B cell (primary cell): ENCODE results near the gene ATF3. TPM values are rescaled to one million over a fixed set of nuclear protein-coding genes. Genes with fewer than 3 reads are reported as not detected.

Experiments
- ATAC-seq: fragments of 200-7000 bp; cut with Tn5 transposase; one replicate; pipeline ENCODE4 v1.10.0; 2021; ENCODE audit warnings: low read depth, mild to moderate bottlenecking, moderate number of reproducible peaks, moderate library complexity
- CTCF ChIA-PET: fragments of 350-600 bp; sonication (Branson Sonifier 250); formaldehyde crosslinking; loops from one replicate; lab custom pipeline; 2021; ENCODE audit warnings: antibody characterized with exemption, inconsistent platforms; lab: Charles Lee
- POLR2A ChIA-PET: fragments of 350-600 bp; sonication (Branson Sonifier 250); formaldehyde crosslinking; loops from one replicate; lab custom pipeline; 2021; ENCODE audit warnings: antibody characterized with exemption; lab: Charles Lee
- DNase-seq: peaks from one replicate; pipeline ENCODE4 v3.0.0; 2013
- H2AFZ ChIP-seq: 2 replicates; pipeline ENCODE4 v1.6.1; 2012; ENCODE audit warnings: mild to moderate bottlenecking, low read depth, low read length; ENCODE audit not compliant: insufficient read depth, poor library complexity, severe bottlenecking
- H3K27ac ChIP-seq, 2 donors: 1 replicate in 1 of 2; 2 replicates in 1 of 2; pipeline ENCODE4 v1.5.1; 2012 to 2013; ENCODE audit warnings: low read length in 2 of 2, mild to moderate bottlenecking in 2 of 2, moderate library complexity in 1 of 2
- H3K27me3 ChIP-seq, 4 experiments: fragments of 200-600 bp in 1 of 4; sonication (generic) in 1 of 4; replicated peaks in 1 of 4; 1 replicate in 2 of 4; 2 replicates in 2 of 4; pipeline versions ENCODE4 v1.6.1 to v1.7.0; 2013 to 2016; ENCODE audit warnings: low read length in 3 of 4, mild to moderate bottlenecking in 2 of 4, mixed read lengths in 1 of 4, moderate library complexity in 1 of 4; ENCODE audit not compliant: insufficient read depth in 4 of 4, control insufficient read depth in 3 of 4; ENCODE audit errors: control extremely low read depth in 1 of 4
- H3K36me3 ChIP-seq, 2 experiments: replicated peaks in 1 of 2; 1 replicate in 1 of 2; 2 replicates in 1 of 2; pipeline versions ENCODE4 v1.6.1 to v1.7.1; 2013; ENCODE audit warnings: low read length in 1 of 2; ENCODE audit not compliant: insufficient read depth in 2 of 2, control insufficient read depth in 1 of 2; ENCODE audit errors: control extremely low read depth in 1 of 2, extremely low read depth in 1 of 2
- H3K4me1 ChIP-seq, 2 donors: fragments of 200-600 bp in 1 of 2; sonication (generic) in 1 of 2; 1 replicate in 1 of 2; 2 replicates in 1 of 2; pipeline versions ENCODE4 v1.5.1 to v1.6.1; 2013 to 2017; ENCODE audit warnings: low read length in 2 of 2; ENCODE audit not compliant: control insufficient read depth in 2 of 2, insufficient read depth in 2 of 2
- H3K4me2 ChIP-seq: replicated peaks from 2 replicates; pipeline ENCODE3; 2012; ENCODE audit warnings: mild to moderate bottlenecking, low read depth, low read length; ENCODE audit not compliant: poor library complexity, severe bottlenecking
- H3K4me3 ChIP-seq, 5 experiments: fragments of 200-600 bp in 1 of 5; sonication (generic) in 1 of 5; 1 replicate in 3 of 5; 2 replicates in 2 of 5; pipeline versions ENCODE4 v1.5.1 to v1.7.0; 2011 to 2016; ENCODE audit warnings: low read length in 4 of 5, mild to moderate bottlenecking in 4 of 5, low read depth in 2 of 5, control low read depth in 1 of 5, moderate library complexity in 1 of 5; ENCODE audit not compliant: insufficient read depth in 1 of 5; ENCODE audit errors: control extremely low read depth in 1 of 5, extremely low read depth in 1 of 5
- H3K79me2 ChIP-seq: fragments of 200-600 bp; sonication (generic); one replicate; pipeline ENCODE4 v1.6.0; 2016; ENCODE audit warnings: low read length; ENCODE audit not compliant: control insufficient read depth, insufficient read depth
- H3K9ac ChIP-seq: fragments of 200-600 bp; sonication (generic); 2 replicates; pipeline ENCODE4 v1.6.1; 2017; ENCODE audit warnings: mild to moderate bottlenecking, low read length, moderate library complexity
- H3K9me3 ChIP-seq, 3 donors: one replicate each; pipeline versions ENCODE4 v1.6.1 to v1.7.1; 2013; ENCODE audit warnings: low read length in 2 of 3; ENCODE audit not compliant: control insufficient read depth in 2 of 3, insufficient read depth in 1 of 3; ENCODE audit errors: control extremely low read depth in 1 of 3
- H4K20me1 ChIP-seq: 2 replicates; pipeline ENCODE4 v1.6.0; 2012; ENCODE audit warnings: mild to moderate bottlenecking, low read length; ENCODE audit not compliant: insufficient read depth, control insufficient read depth, poor library complexity, severe bottlenecking
- H3K27ac Mint-ChIP-seq: one replicate; pipeline ENCODE4 v1.8.0; 2021; ENCODE audit warnings: mixed read lengths
- H3K27me3 Mint-ChIP-seq: one replicate; pipeline ENCODE4 v1.8.0; 2021; ENCODE audit warnings: mixed read lengths
- H3K4me1 Mint-ChIP-seq: one replicate; pipeline ENCODE4 v1.8.0; 2021; ENCODE audit warnings: mixed read lengths
- H3K4me3 Mint-ChIP-seq: one replicate; pipeline ENCODE4 v1.8.0; 2021; ENCODE audit warnings: mixed read lengths
- H3K9me3 Mint-ChIP-seq: one replicate; pipeline ENCODE4 v1.8.0; 2022; ENCODE audit warnings: mixed read lengths; ENCODE audit not compliant: insufficient read depth
- CTCF ChIP-seq: fragments of 200-600 bp; IDR thresholded peaks from one replicate; pipeline ENCODE4 v1.8.0; 2022; ENCODE audit warnings: antibody characterized with exemption, mild to moderate bottlenecking
- EZH2 ChIP-seq: IDR thresholded peaks from 2 replicates; pipeline ENCODE4 v1.6.1; 2012; ENCODE audit warnings: borderline replicate concordance, low read depth, mild to moderate bottlenecking, moderate library complexity, low read length; ENCODE audit not compliant: insufficient read depth, poor library complexity, severe bottlenecking
- WGBS: methylation state at CpG from one replicate; pipeline ENCODE4 v1.1.5; 2013; ENCODE audit warnings: missing lambda C conversion rate; ENCODE audit not compliant: insufficient coverage; 5-methylcytosine and 5-hydroxymethylcytosine counted together
- intact Hi-C: fragments of 100-400 bp; cut with micrococcal nuclease; formaldehyde crosslinking; loops from one replicate; pipeline ENCODE4 v1.10.0; 2022
- polyA plus RNA-seq: library from polyadenylated mRNA; depleted of rRNA; stranded (reverse); fragments of >200 nt; gene quantifications from 2 replicates; pipeline ENCODE4 v1.2.3, GENCODE V29; 2012
- total RNA-seq, 2 donors: library from RNA; stranded (reverse); fragments of 120-200 nt in 1 of 2; gene quantifications; 1 replicate in 1 of 2; 2 replicates in 1 of 2; pipeline versions ENCODE4 v1.2.3 to v1.2.4, GENCODE V29; 2013 to 2022

ATF3 gene
- total and polyA plus RNA-seq, 2 donors (not counting 1 experiment from before 2014, with no cell fraction given): 4.5 to 42.3 TPM

GRCh38 chr1:212606395-212607205 lies 2.0 kb upstream of the ATF3 start:
- Histone ChIP-seq H3K36me3 (no peaks in the 10 kb centered on the region), H3K4me3 (peak overlapping the region; percentile 31 to 76 (median 72)), H4K20me1 (no peaks in the 10 kb centered on the region), H3K9ac (peak overlapping the region; percentile 81), H3K4me1 (peaks cover 28 to 32% of the 10 kb centered on the region in 2 donors), H3K27me3 (peaks cover 0 to 74% (median 46%) of the 10 kb centered on the region in 4 experiments), H3K79me2 (no peaks in the 10 kb centered on the region), H2AFZ (peak overlapping the region; percentile 69), H3K9me3 (peaks cover 0 to 15% (median 0%) of the 10 kb centered on the region in 3 donors), H3K27ac (no peak overlapping the region), H3K4me2 (peak overlapping the region; percentile 94)
- 2% methylated on average over 39 of the region's 49 CpGs for WGBS
- peaks cover 69% of the 10 kb centered on the region for H3K27me3 Mint-ChIP-seq
- H3K27ac Mint-ChIP-seq: no peak overlapping the region
- POLR2A ChIA-PET: no interaction called here
- intact Hi-C loops: loop anchor here (1.0 to 5.0 kb wide), 3 partner anchors 10 to 569 kb away; partner anchors contain the start of genes DTL, INTS7, NSL1 and TATDN3
- CTCF ChIA-PET: interaction anchor here (4.3 kb wide), 1 partner anchor 129 kb away, joined by 15 read pairs; no protein-coding TSS in a partner anchor
- peaks cover 28% of the 10 kb centered on the region for H3K4me1 Mint-ChIP-seq
- ATAC-seq (peak; percentile 9), DNase-seq (peak; percentile 69)
- no peak for TF ChIP-seq CTCF
- TF ChIP-seq EZH2: peak; percentile 74
- H3K9me3 Mint-ChIP-seq: no peaks in the 10 kb centered on the region
- peak overlapping the region; percentile 97 for H3K4me3 Mint-ChIP-seq
